GM04503 (cell line): ENCODE measurements around the gene SAP130.

Source experiments
- DNase-seq: peaks from one replicate; pipeline ENCODE4 v3.0.0-alpha.2; 2012; ENCODE audit warnings: low read depth

Gene SAP130

DNA sequence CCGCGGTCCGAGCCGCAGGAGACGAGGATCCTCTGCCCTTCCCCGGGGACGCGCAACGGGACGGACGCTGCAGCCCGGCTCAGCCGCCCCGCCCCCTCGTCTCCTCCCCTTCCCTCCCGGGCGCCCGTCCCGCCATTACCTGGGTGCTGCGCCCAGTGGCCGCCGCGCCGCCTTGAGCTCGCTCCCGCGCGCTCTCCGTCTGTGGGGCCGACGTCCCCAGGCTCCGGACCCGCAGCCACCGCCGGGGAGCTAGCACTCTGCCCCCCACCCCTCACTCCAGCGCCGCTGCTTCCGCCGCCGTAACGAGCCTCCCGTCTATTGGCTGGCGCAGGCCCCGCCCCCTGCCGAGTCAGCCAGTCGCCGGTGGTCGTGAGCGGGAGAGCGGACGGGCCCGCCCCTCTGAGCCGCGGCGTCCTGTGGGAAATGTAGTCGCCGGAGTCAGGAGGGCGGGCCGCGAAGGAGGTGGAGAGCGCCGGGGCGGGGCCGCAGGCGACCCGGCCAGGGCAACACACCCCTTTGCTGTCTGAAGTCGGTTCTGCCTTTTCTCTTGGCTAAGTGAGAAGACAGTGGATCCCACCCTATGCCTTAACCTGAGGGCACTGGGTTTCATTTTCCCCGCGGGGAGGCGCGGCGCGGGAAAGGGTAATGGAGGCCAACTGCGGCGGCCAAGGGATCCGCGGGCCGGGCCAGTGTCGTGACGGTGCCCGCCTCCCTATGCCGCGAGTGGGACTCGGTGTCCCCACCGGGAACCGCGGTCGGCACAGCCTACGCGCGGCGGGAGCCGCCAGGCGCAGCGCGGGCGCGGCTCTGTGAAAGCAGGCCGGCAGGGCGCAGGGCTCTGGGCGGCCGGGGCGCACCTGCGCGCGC lies at the start of gene SAP130:
Gene SAP130 (minus strand): TSS at position 259 of the 867 bp plus-strand sequence. CDS start 1,767 bp downstream, outside the sequence.
- DNase-seq, result peak; percentile 49

DNA sequence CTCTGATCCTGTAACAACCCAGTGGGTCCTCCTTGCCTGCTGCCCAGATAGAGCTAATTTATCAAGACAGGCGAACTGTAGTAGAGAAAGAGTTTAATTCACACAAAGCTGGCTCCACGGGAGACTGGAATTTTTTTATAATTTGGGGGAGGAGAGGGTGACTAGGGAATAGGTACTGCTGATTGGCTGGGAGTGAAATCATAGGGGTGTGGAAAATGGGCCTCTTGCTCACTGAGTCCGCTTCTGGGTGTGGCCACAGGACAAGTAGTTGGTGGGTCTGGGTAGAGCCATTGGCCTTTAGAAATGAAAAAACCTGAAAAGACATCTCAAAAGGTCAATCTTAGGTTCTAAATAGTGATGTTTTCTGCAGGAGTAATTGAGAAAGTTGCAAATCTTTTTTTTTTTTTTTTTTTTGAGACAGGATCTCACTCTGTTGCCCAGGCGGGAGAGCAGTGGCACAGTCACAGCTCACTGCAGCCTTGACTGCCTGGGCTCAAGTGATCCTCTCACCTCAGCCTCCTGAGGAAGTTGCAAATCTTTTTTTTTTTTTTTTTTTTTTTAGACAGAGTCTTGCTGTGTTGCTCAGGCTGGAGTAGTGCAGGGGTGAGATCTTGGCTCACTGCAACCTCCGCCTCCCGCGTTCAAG lies 48.7 kb upstream of the SAP130 start:
- DNase-seq, result no peak

DNA sequence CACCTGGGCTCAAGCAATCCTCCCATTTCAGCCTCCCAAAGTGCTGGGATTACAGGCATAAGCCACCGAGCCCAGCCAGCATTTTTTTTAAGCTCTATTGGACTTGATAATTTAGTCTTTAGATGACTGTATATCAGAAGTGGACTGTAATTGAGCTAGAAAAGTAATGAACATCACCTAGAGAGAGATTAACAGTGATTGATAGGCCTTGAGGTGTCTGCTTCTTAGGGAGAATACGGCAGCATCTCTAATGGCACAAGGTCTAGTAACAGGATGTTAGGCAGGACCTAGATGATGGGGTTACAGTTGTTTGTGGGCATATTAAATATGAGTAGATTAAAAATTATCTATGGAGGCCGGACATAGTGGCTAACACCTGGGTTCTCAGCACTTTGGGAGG lies 45.4 kb upstream of the SAP130 start:
- no peak for DNase-seq

DNA sequence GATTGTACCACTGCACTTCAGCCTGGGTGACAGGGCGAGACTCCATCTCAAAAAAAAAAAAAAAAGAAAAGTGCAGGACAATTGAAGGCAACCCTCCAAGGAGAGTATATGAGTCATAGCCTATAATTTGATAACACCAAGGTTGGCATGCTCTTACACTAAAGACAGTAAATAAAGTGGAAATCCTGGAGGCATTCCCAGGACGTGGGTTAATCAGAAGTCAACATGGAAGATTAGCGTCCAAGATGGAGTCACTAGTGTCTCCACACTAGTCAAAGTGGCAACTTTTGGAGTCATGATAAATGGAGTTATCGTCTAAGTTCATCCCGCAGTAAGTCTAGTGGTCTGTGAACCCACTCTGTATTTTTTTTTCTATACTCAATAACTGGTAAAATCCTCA lies 41.9 kb upstream of the SAP130 start:
- DNase-seq, result no peak

DNA sequence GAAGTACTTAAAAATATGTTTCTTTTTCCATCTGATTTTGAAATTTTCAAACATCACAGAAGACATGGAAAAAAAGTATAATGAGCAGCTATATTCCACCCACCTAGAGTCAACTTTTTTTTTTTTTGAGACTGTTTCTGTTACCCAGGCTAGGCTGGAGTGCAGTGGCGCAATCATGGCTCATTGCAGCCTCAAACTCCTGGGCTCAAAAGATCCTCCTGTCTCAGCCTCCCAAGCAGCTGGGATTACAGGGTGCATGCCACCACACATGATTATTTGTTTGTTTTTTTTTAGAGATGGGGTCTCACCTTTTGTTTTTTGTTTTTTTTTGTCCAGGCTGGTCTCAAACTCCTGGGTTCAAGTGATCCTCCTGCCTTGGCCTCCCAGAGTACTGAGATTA lies 36.5 kb upstream of the SAP130 start:
- no peak for DNase-seq

DNA sequence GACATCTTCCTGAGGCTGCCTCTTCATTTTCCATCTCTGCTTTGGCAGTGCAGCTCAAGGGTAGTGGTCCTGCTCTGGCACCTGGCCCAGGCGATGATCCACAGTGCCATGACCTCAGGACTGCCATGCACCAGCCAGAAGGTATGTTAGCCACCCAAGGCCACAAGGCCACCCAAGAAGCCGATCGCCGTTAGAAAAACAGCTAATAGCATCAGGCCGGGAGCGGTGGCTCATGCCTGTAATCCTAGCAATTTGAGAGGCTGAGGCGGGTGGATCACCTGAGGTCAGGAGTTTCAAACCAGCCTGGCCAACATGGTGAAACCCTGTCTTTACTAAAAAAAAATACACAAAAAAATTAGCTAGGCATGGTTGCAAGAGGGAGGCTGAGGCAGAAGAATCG lies 34.7 kb upstream of the SAP130 start:
- DNase-seq, result no peak

DNA sequence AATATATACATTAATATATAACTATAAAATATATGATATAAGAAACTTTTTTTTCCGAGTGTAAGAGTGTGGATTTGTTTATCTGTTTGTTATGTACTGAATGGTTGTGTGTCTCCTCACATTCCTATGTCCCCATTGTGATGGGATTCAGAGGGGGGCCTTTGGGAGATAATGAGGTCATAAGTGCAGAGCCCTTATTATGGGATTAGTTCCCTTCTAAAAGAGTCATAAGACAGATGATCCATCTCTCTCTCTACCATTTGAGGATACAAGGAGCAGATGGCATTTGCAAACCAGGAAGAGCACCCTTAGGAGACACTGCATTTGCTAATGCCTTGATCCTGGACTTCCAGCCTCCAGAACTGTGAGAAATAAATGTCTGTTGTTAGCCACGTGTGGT lies 30.3 kb upstream of the SAP130 start:
- DNase-seq, result no peak

DNA sequence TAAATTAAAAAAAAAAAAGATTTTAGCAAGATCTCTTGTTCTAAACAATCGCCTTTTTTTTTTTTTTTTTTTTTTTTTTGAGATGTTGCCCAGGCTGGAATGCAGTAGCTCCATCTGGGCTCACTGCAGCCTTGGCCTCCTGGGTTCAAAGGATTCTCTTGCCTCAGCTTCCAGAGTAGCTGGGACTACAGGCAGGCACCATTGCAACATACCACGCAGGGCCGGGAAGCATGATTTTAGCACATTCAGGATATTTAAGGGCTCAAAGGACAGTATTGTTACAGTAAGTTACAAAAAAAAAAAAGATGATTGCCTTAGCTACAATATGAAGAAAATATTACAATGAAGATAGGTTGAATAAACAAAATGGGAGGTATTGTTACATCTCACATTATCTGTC lies 29.5 kb upstream of the SAP130 start:
- no peak for DNase-seq

DNA sequence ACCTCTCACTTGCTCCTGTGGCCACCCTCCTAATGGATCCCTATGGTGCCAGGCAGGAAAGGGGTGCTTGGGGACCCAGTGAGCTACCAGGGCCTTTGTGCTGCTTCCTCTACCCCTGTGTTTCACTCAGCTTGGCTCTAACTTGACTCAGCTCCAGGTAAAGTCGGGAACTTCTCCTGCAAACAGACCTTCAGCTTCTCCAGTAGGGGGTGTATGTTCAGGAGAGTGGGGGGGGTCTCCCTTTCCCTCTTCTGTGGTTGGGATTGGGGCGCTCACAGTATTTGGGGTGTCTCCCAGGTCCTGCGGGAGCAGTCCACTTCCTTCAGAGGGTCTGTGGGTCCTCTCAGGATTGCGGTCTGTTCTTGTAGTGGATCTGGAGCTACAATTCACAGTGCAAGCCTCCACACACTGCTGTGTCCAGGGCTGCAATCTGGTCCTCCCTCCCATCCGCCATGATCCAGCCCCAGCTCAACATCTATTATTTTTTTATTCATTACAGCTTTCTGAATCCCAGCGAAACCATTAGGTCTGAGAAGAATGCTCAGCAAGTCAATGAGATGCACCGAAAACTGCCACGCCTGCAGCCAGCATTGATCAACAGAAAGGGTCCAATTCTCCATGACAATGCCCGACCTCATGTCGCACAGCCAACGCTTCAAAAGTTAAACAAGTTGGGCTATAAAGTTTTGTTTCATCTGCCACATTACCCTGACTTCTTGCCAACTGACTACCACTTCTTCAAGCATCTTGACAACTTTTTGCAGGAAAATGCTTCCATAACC lies 26.4 kb upstream of the SAP130 start:
- no peak for DNase-seq

DNA sequence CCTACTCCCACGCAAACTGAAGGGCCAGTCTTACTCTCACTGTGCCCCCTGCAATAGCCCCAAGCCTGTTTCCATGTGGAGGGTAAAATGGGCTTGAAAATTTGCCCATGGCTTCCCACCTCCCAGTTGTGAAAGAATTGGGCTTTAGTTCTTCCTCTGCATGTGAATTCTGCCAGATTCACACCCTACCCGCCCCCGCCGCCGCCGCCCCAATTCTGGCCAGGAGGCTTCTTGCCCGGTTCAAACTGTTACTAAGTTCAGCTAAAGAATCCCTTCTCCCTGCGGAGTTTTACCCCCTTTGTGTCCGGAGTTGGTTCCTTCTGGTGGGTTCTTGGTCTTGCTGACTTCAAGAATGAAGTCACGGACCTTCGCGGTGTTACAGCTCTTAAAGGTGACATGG lies 25.5 kb upstream of the SAP130 start:
- no peak for DNase-seq

DNA sequence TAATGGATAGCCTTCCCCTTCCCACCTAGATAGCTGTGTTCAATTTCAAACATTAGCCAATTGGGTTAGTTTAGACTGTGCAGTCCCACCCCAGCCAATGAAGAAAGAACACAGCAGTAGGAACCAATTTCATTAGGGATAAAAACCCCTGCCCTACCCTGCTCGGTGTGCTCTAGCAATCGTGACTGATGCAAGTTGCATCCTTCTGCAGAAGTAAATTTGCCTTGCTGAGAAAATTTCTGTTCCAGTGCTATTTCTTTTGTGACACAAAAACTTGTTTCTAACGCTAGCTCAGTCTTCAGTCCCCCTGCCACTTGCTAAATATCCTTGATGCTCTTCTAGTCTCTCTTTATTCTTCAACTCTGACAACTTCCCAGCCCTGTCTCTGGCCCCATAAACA lies 15.2 kb upstream of the SAP130 start:
- no peak for DNase-seq

DNA sequence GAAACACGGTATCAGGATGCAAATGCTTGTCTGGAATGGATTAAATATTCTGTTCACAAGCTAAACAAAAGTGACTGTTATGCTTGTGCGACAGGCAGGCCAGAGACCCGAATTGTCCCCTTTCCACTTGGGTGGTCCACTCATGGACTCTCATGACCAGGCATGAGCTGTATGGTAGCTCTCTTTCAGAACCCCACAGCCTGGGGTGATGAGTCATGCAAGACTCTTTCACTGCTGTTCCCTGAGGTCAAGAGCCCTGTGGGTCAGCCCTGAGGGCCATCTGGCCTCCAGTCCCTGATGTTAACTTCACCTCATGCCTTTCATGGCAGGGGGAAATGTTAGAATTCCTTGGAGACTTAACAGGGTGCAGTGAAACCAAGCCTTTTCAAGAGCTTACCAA lies 13.7 kb upstream of the SAP130 start:
- DNase-seq, result no peak

DNA sequence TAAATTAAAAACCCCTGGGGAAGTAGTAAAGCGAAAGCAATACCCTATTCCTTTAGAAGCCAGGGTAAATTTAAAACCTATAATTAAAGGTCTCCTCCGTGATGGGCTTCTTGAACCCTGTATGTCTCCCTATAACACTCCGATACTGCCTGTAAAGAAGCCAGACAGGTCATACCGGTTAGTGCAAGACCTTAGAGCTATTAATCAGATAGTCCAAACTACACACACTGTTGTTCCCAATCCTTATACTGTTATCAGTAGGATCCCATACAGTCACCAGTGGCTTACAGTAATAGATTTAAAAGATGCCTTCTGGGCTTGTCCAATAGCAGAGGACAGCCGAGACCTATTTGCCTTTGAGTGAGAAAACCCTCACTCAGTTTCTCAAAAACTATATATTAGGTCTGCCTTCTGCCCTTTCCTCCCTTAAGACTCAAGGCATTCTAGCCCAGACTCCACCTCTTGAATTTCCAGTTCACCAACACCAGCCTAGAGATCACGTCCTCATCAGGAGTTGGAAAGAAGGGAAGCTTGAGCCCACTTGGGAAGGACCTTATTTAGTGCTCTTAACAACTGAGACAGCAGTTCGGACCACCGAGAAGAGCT lies 12.4 kb upstream of the SAP130 start:
- no peak for DNase-seq

DNA sequence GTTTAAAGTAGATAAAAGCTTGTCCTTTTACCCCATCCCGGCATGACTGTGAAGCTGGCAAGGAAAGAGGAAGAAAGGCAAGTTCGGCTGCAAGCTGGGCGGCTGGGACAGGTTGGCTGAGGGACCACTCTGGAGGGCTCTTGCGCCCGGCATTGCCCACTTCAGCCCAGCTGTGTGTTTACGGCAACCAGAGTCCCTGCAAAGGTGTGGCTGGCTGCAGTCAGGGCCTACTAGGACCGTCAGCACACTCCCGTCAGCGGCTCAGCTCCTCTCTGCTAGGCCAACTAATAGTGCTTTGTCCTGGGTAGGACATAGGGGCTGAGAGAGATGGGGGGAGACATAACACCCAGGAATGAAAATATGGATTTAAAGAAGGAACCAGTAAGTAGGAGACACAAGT lies 11.7 kb upstream of the SAP130 start:
- no peak for DNase-seq

DNA sequence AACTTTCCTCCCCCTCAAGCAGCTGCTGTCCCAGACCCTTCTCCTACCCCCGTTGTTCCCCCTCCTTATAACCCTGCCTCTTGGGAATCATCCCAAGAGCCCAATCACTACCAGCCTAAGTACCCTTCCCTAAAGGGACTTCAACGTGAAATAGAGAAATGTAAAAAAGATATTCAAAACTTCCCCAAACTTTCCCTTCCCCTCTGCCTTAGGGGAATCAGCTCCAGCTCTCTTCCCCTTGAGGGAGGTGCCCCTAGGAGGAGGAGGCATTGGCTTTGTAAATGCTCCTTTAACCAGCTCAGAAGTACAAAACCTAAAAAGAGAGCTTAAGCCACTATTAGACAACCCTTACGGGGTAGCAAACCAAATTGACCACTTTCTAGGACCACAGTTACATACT lies 10.6 kb upstream of the SAP130 start:
- no peak for DNase-seq

DNA sequence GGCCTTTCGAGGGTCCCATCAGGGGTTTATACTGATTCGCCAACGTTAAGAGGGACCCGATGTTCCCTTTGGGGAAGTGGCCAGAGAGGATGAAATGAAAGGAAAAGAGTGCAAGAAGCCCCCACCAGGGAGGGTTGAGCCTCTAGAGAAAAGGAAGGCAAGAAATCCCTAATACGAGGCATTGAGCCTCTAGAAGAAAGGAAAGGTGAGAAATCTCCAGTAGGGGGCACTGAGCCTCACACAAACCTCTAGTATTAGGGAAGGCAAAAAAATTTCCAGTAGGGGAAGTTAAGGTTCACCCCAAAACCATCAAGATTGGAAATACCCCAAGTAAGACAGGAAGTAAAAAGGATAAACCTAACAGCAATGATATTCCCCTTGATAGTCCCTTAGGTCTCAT lies 9.8 kb upstream of the SAP130 start:
- DNase-seq, result no peak

DNA sequence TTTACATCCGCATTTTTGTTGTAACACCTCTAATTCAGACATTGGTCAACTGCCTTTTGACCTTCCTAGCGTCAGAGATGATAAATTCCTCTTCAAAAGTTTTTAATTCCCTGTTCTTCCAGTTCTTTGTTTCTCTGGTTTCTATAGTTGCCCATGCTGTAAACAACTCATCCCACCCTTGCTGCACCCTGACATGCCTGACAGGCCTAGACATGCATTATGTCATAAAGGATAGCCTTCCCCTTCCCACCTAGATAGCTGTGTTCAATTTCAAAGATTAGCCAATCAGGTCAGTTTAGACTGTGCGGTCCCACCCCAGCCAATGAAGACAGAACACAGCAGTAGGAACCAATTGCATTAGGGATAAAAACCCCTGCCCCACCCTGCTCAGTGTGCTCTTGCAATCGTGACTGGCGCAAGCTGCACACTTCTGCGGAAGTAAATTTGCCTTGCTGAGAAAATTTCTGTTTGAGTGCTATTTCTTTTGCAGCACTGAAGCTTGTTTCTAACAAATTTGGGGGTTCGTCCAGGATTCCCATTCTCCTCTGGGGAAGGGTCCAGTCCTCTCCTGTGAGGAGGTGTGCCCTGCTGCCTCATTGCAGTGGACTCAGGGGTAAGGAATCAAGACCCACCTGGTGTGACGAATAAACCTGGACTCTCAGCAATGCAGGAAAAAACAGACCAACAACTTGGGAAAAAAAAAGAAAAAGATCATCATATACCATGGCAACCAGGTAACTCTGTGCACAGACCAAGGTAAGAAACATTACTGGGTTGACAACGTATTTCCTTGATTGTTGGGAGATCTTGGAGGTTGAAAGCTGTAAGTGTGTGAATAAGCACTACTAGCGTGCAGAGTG lies 9.1 kb upstream of the SAP130 start:
- no peak for DNase-seq

DNA sequence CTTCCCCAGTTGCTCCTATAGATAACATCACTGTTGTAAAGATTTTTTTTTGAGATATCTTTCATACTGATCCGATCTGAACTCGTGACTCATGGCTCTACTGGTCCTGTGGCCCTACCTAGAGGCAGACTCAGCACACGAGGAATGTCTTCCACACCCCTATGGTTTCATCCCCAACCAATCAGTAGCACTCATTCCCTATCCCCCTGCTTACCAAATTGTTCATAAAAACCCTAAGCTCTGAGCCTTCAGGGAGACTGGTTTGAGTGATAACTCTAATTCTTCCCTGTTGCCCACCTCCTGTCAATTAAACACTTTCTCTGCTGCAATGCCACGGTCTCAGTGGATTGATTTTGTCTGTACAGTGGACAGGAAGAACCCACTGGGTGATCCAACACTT lies 4.2 kb upstream of the SAP130 start:
- no peak for DNase-seq

DNA sequence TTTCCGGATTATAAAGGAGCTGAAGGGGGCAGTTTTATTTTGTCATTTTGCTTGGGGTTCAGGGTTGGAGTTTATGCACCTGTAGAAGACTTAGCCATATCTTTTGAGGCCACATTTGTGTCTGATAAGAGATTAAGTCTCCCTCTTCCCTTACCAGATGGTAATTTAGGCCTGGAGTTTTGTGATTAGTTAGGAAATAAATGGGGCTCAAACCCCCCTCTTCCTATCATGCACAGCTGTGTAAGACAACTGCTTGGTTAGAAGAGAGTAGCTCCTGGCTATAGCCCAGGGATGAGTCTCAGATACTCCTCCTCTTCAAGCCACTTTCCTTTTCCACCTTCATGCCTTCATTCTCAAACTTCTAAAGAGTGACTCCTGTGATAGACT lies 802 bp upstream of the SAP130 start:
- DNase-seq, result no peak

DNA sequence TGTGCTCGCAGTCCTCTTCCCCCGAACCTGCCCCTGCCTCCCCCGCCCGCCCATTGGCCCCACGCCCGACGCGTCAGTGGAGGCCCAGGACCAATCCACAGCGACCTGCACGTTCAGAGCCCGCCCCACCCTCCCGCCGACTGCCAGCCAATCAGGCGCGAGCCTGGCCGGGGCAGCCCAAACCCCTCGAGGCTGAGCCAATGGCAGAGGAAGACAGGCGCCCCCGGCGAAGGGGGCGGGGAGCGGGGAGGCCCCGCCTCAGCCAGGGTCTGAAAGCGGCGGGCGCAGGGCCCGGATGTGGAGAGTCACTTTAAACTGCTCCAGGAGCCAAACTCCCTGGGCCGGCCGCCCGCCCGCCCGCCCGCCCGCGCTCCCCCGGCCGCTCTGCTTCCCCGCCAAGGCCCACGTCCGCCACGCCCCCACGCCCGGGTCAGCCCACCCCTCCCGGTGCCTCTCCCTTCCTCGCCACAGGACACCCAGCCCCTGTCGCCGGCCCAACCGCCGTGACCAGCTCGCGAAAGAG lies 520 bp downstream of the SAP130 start:
- DNase-seq, result peak; percentile 90
